ENCODE results near the gene CCDC14.

Gene CCDC14

DNA sequence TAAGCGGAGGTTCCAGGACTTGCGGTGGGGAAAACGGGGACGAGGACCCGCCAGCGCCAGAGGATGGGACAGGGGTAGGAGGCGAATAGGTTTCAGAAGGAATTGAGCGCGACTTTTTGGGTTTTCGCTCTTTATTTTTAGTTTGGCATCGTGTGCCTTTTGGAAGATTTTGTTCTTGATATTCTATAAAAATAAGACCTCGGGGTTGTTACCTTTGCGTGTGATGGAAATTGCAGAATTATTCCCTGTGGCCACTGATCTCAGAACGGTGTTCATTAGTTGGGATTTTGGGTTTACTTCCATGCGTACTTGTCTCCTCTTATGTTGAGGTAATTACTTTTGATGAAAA lies 453 bp upstream of the CCDC14 start:
- no peak for DNase-seq

DNA sequence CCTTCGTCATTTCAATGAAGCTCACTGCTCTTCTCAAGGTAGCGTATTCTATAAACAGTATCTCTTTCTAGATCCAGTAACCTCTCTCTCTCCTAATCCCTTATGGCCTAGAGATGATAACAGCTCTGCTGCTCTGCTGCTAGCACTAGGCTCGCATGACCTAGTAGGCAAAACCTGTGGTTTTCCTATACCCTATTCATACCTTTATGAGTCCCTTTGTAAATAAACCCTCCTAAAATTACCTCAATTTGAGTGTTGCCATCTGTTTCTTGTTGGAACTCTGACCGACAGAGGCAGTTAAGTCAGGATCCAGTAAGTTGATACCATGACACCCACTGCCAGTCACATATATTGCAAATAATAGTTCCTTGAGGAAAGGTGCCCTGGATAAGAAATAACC lies 7.3 kb downstream of the CCDC14 start:
- DNase-seq, result no peak

DNA sequence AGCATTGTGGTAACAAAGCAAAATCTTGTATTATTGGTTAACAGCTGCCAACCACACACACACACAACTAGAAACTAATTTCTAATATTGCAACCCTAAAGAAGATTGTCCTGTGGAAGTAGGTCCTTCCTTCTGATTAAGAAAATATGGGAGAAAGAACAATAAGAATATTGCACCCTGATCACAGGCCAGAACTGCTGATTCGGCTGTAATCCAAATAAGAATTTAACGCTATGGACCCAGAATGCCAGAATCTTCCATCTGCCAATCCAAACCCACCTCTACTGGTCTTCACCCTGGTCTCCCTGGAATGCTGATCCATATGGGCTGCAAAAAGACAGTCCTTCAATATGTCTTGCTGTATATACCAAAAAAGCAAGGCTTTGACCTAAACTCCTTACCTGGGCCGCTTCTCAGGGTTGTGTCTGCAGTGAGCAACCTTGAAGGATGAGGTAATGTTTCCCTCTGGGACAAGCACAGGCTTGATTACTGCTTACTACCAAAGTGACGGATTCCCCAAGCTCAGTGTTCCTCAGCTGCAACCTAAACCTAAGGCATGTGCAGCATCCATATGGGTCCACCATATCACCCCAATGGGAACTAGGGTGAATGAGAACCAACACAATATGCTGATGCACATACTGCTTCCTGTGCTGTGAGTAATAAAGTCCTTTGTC lies 8.0 kb downstream of the CCDC14 start:
- DNase-seq, result no peak

DNA sequence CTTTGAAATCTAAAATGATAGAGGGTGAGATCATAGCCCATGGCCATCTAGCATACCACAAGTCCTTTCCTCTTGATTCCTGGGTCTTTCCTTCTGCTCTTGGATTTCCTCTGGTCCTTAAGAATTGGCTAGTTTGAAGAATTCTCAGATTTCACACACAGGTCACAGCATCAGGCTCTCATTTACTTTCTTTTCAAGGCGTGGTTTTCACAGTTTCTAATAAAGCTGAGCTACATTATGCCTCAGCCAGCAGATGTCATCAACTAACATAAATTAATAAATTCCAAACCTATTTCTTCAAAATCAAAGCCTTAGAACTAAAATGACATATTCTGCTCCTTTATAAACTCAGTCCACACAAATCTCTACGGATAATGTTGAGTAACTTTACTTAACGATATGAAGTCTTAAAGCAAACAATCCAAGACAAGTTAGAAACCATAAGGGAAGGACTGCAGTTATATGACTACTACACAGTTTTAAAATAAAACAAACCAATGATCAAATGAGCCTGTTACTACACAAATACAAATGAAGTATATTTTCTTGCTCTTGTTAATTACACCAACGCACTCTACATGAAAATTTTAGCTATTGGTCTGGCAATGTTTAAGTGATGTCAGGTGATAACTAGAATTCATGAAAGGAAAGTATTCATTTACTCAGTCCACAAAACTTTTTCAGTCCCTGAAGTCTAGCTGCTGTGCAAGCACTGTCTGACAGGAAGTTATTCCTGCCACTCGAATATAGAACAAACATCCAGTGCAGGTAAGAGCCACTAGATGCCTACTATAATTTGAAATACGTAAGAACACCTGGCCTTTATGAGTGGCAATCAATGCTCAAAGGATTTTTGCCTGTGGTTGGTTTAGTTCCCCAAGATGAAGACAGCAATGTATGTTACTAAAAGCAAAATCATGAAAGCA lies 9.2 kb downstream of the CCDC14 start:
- no peak for DNase-seq

DNA sequence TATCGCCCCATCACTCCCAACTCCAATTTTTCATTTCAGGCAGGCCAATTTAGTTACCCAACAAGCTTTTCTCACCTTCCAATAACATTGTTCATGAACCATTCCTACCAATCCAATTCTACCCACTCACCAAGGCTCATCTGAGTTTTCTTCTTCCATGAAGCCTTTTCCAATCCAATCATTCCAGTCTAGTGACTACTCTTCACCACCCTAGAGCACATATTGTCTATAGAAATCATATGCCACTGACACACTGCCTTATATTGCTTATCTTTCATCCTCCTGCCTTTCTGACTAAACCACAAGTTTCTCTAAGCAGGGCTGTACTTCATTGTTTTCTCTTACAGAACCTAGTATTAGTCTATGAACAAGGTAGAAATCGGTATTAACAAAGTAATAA lies 11.4 kb downstream of the CCDC14 start:
- no peak for DNase-seq

DNA sequence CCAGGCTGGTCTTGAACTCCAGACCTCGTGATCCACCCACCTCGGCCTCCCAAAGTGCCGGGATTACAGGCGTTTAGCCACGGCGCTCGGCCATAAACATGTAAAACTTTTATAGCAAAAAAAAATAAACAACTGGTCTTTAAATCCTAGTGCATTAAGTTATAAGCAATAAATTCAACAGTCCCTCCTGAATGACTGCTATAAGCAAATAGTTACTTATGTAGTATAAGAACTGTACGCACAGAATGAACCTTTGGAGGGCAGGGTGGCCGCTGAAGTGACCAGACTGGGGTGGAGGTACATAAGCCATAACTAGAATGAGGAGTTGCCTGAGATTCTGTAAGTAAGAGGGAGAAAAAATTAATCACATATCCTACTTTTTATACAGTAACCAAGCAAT lies 12.6 kb downstream of the CCDC14 start:
- no peak for DNase-seq

DNA sequence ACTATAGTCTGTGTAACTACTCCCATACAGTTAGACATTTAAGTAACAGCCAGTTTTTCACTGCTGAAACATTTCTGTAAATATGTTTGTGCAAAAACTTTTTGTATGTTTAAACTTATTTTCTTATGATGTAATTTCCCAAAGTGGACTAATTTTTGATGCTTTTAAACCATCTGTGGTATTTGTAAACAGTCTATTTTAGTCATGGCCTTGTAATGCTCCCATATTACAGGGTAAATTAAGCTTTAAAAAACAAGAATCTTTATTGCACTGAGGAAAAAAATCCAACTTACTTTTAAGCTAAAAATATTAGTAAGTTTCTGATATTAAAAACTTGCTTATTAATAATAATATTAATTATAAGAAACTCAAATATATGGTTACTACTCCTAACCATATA lies 13.5 kb downstream of the CCDC14 start:
- no peak for DNase-seq

DNA sequence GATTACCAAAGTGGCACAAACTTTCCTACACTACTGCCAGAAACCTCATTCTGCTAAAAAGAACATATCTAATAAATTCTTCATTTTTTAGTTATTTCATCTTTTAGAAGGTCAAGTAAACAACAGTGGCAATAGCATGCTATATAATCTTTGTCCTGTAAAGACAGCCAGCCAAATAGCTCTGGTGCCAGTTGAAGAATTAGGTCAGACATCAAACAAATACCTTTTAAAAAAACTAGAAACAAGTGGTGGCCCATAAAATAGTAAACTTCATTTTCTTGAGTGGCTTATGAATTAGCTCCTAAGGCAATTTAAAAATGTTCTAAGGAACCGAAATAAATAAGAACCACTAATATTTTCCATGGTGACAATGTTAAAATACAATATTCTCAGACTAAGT lies 19.5 kb downstream of the CCDC14 start:
- DNase-seq, result no peak

DNA sequence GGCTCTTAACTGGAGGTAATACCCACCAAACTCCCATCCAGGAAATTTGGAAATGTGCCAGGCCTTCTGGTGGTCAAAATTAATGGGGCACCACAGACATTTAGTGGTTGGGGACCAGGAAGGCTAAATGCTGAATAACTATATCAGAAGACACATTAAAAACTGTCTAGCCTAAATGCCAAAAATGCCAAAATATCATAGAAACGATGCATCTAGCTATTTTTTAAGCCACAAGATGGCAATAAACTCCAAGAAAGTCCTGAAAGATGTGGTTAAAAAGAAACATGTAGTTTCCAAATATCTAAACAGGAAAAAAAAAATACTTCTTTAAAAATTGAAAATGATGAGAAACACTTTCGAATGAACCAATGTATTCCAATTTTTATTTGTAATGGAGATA lies 19.9 kb downstream of the CCDC14 start:
- no peak for DNase-seq

DNA sequence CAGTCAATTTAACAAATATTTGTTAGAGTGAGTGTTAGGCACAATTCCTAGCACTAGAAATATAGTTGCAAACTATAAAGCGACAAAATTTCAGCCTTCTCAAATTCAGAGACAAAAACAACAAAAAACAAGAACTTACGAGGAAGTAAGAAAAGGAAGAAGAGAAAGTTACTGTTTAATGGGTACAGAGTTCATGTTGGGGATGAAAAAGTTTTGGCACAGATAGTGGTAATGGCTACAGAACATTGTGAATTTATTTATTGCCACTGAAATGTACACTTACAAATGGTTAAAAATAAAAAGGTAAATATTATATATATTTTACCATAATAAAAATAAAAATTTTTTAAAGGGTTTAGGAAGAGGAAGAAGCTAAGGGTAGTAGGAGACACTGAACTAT lies 21.3 kb downstream of the CCDC14 start:
- no peak for DNase-seq

DNA sequence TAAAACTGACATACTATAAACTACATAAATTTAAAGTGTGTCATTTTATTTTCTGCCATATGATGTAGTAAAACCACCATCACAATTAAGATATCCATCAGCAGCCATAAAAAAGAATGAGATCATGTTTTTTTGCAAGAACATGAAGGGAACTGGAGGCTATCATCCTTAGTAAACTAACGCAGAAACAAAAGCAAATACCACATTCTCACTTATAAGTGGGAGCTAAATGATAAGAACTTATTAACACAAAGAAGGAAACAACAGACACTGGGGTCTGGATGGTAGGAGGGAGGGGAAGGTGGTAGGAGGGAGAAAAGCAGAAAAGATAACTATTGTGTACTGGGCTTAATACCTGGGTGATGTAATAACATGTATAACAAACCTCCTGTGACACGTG lies 24.6 kb downstream of the CCDC14 start:
- DNase-seq, result no peak

DNA sequence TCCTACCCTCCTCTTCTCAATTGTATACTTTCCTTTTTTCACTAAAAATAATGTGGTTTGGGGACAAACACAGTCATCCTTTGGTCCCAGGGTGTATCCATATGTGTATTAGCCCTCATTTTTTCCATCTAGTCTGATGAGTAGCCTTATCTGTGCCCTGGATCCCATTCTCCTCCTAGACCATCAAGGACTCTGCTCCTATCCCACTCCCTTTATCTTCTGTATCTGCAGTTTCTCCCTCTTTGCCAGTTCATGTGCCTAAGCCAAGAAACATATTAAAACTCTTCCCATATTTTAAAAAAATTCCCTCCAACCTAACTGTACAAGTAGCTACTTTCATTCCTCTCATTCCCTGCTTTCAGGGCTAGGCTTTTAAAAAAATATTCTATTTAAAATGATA lies 25.2 kb downstream of the CCDC14 start:
- DNase-seq, result no peak

DNA sequence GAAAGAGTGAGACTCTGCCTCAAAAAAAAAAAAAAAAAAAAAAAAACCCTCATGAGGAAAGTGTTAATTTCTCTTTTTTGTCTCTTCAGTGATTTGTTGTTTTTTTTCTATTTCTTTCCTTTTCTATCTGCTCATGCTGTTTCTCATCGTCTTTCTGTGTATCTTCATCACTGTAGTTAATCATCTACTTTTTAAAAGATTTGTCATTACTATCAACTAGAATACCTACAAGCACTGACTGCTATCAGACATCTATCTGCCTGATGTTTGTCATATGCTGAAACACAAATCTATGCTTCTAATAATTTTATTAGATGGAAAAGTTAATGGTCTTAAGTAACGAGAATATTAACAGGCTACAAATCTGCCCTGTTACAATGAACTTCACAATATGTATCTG lies 26.8 kb downstream of the CCDC14 start:
- no peak for DNase-seq

DNA sequence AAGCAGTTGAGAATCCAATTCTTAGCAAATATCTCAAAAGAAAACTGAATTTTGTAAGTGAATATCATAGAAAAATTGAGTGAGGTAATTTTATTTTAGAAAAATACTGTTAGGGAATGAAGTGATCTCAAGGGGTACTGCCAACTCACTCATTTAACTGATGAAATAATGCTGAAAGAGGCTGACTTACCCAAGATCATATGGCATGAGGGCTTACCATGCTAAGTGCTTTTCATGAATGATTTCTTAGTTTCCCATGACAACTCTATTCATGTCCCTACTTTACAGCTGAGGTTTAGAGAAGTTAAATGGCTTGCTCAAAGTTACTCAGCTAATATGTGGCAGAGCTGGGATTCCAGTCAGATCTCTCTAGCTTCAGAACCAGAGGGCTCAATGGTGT lies 30.6 kb downstream of the CCDC14 start:
- no peak for DNase-seq

DNA sequence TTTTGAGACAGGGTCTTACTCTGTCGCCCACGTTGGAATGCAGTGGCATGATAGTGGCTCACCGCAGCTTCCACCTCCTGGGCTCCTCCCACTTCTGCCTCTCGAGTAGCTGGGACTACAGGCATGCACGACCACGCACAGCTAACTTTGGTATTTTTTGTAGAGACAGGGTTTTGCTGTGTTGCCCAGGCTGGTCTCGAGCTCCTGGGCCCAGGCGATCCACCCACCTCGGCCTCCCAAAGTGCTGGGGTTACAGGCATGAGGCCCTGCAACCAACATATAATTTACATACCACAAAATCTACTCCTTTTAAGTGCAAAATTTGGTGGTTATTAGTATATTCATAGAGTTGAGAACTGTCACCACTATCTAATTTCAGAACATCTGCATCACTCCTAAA lies 31.7 kb downstream of the CCDC14 start:
- no peak for DNase-seq

DNA sequence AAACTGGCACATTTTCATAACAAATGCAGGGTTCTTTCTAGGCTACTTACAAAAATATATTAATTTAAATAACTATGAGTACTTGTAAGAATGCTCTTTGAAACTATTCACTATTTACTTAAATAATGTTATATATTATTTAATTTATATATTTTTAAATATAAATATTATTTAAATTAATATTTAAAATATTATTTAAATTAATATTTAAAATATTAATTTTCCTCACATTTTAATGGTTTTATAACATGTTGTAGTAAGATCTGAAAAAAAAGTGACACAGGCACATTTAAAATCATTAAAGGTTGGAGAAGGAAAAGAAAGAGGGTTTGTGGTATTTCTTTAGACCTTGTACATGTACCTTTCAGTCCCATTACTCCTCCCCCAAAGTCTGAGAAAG lies 34.6 kb downstream of the CCDC14 start:
- no peak for DNase-seq

DNA sequence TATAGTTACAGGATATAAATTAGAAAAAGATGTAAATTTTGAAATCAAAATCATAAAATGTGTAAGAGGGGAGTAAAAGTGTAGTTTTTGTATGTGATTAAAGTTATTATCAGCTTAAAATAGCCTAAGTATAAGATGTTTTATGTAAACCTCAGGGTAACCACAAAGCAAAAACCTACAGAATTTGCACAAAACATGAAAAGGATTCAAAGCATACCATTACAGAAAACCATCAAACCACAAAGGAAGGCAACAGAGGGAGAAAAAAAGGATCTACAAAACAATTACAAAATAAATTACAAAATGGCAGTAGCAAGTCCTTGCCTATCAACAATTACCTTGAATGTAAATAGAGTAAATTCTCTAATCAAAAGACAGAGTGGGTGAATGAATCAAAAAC lies 40.2 kb downstream of the CCDC14 start:
- DNase-seq, result no peak

DNA sequence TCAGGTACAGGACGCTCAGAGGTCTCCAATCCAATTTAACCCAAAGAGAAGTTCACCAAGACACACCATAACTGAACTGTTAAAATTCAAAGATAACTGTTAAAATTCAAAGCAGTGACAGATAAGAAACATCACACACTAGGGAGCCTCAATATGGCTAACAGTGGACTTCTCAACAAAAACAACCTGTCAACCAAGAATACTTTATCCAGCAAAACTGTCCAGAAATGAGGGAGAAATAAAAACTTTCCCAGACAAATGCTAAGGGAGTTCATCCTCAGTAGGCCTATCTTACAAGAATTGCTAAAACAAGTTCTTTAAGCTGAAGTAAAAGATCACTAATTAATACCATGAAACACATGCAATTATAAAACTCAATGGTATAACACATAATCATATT lies 40.6 kb downstream of the CCDC14 start:
- DNase-seq, result no peak

DNA sequence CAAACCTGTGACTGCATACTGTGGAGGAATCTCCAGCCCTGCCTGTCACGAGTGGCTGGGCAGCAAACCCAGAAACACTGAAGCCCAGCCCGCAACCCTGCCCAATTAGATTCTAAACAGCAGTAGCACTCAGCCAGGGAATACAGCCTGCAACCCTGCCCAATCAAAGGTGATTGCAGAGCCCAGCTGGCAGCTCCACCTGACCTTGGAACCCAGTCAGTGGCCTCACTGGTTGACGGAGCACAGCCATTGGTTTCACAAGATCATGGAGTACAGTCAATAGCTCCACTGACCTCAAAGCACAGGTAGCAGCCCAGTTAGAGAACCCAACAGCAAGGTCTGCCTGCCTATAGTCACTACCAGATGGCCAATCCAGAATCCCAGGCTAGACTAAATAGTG lies 41.7 kb downstream of the CCDC14 start:
- DNase-seq, result no peak

DNA sequence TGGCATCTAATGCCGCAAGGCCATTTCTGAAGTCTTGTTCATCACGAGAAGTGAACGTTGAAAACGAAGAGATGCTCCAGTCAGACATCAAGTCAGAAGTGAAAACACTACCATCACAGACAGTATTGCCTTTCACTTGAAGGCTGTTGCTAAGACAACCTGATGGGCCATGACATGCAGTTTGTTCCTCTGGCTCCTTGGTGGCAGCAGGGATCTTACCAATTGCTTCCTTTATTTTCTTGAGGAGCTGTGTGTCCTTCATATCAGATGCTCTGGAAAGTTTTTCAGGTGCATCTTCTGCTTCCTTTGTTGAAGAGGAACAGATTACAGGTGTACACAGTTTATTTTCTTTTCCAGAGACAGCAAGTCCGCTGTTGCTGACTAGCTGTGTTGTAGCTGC lies 46.2 kb downstream of the CCDC14 start:
- no peak for DNase-seq

DNA sequence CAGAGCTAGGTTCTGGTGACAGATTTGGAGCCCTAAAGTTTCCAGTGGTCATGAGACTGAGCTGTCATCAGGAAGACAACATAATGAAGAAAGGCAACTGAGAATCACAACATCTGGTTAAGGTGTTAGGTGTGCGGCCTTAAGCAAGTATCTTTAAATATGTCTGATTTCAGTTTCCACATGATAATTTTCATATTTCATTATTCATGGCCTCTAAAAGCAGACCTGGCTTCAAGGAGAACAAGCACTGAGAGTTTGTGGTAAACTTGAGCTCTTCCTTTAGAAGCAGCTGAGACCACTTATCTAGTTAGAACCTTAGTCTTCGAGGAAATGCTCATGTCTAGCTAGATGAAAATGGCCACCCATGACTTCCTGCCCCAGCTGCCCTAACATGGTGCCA lies 51.2 kb downstream of the CCDC14 start:
- no peak for DNase-seq

DNA sequence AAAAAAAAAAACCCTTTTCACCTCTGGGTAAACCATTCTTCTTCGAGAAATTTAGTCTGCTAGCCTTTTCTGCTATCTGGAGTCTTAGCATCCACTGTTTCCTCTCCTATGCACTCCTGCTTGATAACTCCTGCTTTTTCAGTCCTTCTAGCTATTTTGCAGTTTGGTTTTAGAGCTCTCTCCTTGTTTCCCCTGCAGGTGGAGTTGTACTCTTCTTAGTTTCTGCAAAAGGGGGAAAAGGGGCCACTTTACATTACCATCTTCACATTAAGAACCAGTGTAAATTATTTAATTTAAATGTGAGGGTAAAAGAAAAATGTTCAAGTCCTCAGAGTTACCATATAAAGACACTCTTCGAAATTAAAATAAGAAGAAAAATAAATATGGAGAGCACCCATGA lies 53.3 kb downstream of the CCDC14 start:
- no peak for DNase-seq

DNA sequence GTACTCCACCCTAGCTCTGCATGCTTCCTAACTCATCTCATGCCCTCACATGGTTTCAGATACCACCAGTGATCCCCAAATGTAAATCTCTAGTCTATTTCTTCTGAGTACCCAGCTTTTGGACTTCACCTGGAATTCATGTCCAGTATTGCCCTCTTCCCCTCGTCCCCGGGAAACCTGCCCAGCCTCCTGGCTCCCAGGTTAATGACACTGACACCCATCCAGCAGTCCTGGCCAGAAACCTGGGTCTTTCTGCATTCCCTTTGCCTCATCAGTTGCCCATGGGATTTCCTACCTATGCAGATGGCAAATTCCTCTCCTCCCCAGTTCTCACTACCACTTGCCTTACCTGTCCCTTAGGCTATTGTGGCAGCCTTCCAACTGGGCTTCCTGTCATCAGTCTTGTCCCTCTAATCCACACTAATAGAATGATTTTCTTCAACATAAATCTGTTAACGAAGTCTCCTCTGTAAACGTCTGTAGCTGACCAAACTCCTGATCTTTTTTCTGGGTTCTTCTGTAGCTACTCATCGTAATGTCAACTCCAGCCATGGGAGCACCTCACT lies 61.6 kb downstream of the CCDC14 start:
- DNase-seq, result no peak

DNA sequence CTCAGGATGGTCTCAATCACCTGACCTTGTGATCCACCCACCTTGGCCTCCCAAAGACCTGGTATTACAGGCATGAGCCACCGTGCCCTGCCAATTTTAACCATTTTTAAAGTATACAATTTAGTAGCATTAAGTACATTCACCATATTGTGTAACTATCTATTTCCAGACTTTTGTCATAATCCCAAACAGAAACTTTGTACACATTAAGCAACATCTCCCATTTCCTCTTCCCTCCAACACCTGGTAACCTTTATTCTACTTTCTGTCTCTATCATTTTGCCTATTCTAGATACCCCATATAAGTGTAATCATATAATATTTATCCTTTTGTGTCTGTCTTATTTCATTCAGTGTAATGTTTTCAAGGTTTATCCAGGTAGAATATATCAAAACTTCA lies 68.0 kb downstream of the CCDC14 start:
- DNase-seq, result no peak

DNA sequence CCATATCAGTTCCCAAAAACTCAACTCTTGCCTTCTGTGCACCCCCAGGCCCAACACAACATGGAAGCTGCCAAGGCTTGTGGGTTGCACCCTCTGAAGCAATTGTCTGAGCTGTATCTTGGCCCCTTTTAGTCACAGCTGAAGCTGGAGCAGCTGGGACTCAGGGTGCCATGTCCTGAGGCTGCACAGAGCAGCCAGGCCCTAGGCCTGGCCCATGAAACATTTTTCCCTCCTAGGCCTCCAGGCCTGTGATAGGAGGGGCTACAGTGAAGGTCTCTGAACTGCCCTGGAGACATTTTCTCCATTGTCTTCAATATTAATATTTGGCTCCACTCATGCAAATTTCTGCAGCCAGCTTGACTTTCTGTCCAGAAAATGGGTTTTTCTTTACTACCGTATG lies 68.8 kb downstream of the CCDC14 start:
- DNase-seq, result no peak
